Stimulated activated naive CD8-positive, alpha-beta T cell treated with anti-CD3 and anti-CD28 coated beads, Interleukin-15, Interleukin-2, amounts not matched to agents 100 ng/mL and 50 ng/mL, for 24 hours (primary cell): ENCODE measurements around the gene DAW1.
"Not testable (repeated sequence)": the region's sequence is repeated elsewhere in the genome, so short reads cannot be mapped to it uniquely, and the experiment has no call there.

Experiments
- H3K27ac Mint-ChIP-seq: one replicate; pipeline ENCODE4 v1.8.0; 2021; ENCODE audit warnings: mild to moderate bottlenecking, mixed read lengths
- H3K27me3 Mint-ChIP-seq: one replicate; pipeline ENCODE4 v1.8.0; 2021; ENCODE audit warnings: mixed read lengths
- H3K36me3 Mint-ChIP-seq: one replicate; pipeline ENCODE4 v1.8.0; 2021; ENCODE audit warnings: low read depth, mixed read lengths
- H3K4me1 Mint-ChIP-seq: one replicate; pipeline ENCODE4 v1.8.0; 2021; ENCODE audit warnings: low read depth, mixed read lengths
- H3K4me3 Mint-ChIP-seq: one replicate; pipeline ENCODE4 v1.8.0; 2021; ENCODE audit warnings: mild to moderate bottlenecking, mixed read lengths
- H3K9me3 Mint-ChIP-seq: one replicate; pipeline ENCODE4 v1.8.0; 2021; ENCODE audit warnings: mixed read lengths

The DAW1 gene

GRCh38 chr2:227932403-227932802, 61.0 kb downstream of the DAW1 start:
- Mint-ChIP-seq H3K36me3 (no peaks in the 10 kb centered on the region), H3K27ac (no peak overlapping the region), H3K27me3 (no peaks in the 10 kb centered on the region), H3K4me3 (no peak overlapping the region), H3K9me3 (peaks cover 4% of the 10 kb centered on the region), H3K4me1 (no peaks in the 10 kb centered on the region)

DNA sequence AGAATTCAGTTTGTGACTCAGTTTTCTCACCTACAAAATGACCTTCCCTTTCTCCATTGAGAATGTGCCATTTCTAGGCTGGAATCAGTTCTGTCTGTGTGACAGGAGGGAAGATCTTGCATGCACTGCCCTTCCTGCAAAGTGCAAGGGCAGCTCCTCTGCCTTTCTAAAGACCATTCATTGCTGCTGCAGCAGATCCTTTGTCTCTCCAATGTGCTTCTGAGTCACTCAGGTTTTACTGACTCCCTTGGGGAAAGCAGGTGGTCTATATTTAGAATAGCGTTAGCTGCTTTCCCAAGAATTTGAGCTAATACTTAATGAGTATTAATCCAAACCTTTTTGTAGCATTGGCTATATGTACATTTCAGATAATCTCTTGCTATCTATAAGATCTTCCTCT, 62.5 kb downstream of the DAW1 start:
- H3K4me3 Mint-ChIP-seq = no peak overlapping the region
- H3K27ac Mint-ChIP-seq = no peak overlapping the region

GRCh38 chr2:227936249-227936648, 64.8 kb downstream of the DAW1 start:
- H3K27ac Mint-ChIP-seq, H3K27me3 Mint-ChIP-seq, H3K9me3 Mint-ChIP-seq, H3K4me1 Mint-ChIP-seq, H3K36me3 Mint-ChIP-seq, H3K4me3 Mint-ChIP-seq: not testable (repeated sequence)

More for the DNA sequence above, 62.5 kb downstream of the DAW1 start:
- Mint-ChIP-seq H3K27me3 (no peaks in the 10 kb centered on the region), H3K4me1 (no peaks in the 10 kb centered on the region), H3K36me3 (no peaks in the 10 kb centered on the region), H3K9me3 (no peaks in the 10 kb centered on the region)

GRCh38 chr2:227939271-227940027, 68.0 kb downstream of the DAW1 start:
- Mint-ChIP-seq H3K4me3 (no peak overlapping the region), H3K27me3 (no peaks in the 10 kb centered on the region), H3K9me3 (no peaks in the 10 kb centered on the region), H3K36me3 (no peaks in the 10 kb centered on the region), H3K4me1 (no peaks in the 10 kb centered on the region), H3K27ac (no peak overlapping the region)

DNA sequence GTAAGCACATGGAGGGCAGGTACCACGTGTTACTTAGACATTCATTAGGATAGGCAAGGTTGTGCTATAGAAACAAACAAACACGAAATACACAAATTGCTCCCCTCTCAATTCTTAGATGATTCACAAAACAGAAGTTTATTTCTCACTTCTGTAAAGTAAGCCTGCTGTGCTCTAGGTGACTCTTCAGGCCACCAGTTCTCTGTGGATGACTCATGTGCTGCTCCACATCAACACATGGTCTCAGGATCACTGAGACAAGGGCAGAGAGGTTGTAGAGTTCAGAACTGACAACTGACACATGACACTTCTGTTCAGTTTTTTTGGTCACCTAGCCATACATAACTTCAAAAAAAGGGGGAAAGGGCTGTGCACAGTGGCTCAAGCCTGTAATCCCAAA, 70.6 kb downstream of the DAW1 start:
- no peaks in the 10 kb centered on the region for H3K4me1 Mint-ChIP-seq
- no peak overlapping the region for H3K4me3 Mint-ChIP-seq
- no peaks in the 10 kb centered on the region for H3K27me3 Mint-ChIP-seq
- no peaks in the 10 kb centered on the region for H3K9me3 Mint-ChIP-seq
- no peaks in the 10 kb centered on the region for H3K36me3 Mint-ChIP-seq
- no peak overlapping the region for H3K27ac Mint-ChIP-seq

DNA sequence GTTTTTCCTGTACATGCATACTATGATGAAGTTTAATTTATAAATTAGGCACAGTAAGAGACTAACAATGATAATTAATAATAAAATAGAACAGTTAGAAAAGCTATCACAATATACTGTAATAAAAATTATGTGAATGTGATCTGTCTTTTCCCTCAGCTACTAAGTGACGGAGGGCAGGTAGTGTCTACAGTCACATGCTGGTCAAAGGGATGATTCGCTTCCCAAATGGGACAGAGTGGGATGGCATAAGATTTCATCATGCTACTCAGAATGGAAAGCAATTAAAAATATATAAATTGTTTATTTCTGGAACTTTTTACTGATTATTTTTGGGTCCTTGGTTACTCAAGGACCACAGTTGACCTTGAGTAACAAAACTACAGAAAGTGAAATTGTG, 71.5 kb downstream of the DAW1 start:
- Mint-ChIP-seq H3K4me3 (no peak overlapping the region), H3K4me1 (no peaks in the 10 kb centered on the region), H3K27me3 (no peaks in the 10 kb centered on the region), H3K9me3 (no peaks in the 10 kb centered on the region), H3K36me3 (no peaks in the 10 kb centered on the region), H3K27ac (no peak overlapping the region)

DNA sequence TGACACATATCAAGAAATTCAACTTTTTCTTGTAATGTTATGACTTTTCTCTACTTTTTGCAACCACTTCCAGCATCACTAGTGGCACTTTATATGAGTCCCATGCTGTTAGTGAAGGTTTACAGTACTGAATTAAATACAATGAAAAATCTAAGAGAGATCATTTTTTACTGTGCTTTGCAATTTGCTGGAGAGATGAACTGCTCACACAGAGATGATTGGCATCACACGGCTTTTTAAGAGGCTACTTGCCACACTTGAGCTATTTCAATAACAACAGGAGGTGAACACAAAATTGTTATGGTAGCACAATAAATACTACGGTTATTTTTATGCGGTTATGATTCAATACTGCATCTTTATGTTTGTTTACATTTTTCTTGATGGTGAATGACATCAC, 88.9 kb downstream of the DAW1 start:
- Mint-ChIP-seq H3K27ac (no peak overlapping the region), H3K4me1 (no peaks in the 10 kb centered on the region), H3K9me3 (no peaks in the 10 kb centered on the region), H3K36me3 (no peaks in the 10 kb centered on the region), H3K27me3 (no peaks in the 10 kb centered on the region), H3K4me3 (no peak overlapping the region)

DNA sequence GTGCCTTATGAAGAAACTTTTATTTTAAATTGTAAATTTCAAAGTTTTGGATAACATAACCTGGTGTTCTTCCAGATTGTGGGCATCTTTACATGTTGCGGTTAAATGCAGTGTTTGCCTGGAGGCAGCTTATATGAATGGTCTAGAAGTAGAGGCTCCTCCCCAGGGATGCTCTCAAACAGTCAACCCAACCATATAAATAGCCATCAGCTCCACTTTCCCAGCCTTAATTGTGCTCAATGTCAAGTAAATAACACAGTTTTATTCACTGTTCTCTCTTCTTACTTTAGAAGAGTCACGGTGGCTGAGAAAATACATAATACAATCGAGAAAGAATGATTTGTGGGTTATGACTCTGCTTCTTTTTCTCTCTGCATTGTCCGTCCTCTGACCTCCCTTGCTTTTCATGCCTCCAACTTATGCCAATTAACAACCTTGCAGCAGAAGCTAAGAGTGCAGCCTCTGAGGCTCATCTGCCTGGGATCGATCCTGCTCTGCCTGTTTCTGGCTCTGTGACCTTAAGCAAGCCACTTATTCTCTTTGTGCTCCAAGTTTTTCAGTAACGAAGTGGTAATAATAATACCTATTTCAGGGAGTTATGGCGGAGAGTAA, 100.3 kb downstream of the DAW1 start:
- H3K36me3 Mint-ChIP-seq = no peaks in the 10 kb centered on the region
- no peak overlapping the region for H3K27ac Mint-ChIP-seq
- H3K9me3 Mint-ChIP-seq = peaks cover 11% of the 10 kb centered on the region
- H3K4me1 Mint-ChIP-seq = no peaks in the 10 kb centered on the region
- no peak overlapping the region for H3K4me3 Mint-ChIP-seq
- H3K27me3 Mint-ChIP-seq = no peaks in the 10 kb centered on the region

GRCh38 chr2:227973241-227973640, 101.8 kb downstream of the DAW1 start:
- no peak overlapping the region for H3K27ac Mint-ChIP-seq
- no peaks in the 10 kb centered on the region for H3K36me3 Mint-ChIP-seq
- H3K4me1 Mint-ChIP-seq = no peaks in the 10 kb centered on the region

More at GRCh38 chr2:227973241-227973640, 101.8 kb downstream of the DAW1 start:
- H3K9me3 Mint-ChIP-seq = peaks cover 5% of the 10 kb centered on the region
- no peaks in the 10 kb centered on the region for H3K27me3 Mint-ChIP-seq
- H3K4me3 Mint-ChIP-seq = no peak overlapping the region
